PC-3 (cell line): ENCODE data around the gene LSM8. TPM values are rescaled to one million over a fixed set of nuclear protein-coding genes. Genes with fewer than 3 reads are reported as not detected.

Experiments used
- ATAC-seq: fragments of 200-7000 bp; cut with Tn5 transposase; 2 replicates; pipeline ENCODE4 v1.9.1; 2020; ENCODE audit warnings: mild to moderate bottlenecking, moderate library complexity
- BruUV-seq: library from RNA; stranded (reverse); fragments of 400-500 nt; replicated peaks from 2 replicates; lab custom pipeline; 2021; lab: Mats Ljungman, UMichigan
- CTCF ChIA-PET: fragments of 300-600 bp; sonication (Branson Sonifier 250); formaldehyde crosslinking; loops from one replicate; lab custom pipeline; 2022; ENCODE audit warnings: antibody characterized with exemption; lab: Charles Lee
- POLR2A ChIA-PET: fragments of 300-600 bp; sonication (Branson Sonifier 250); formaldehyde crosslinking; loops from one replicate; lab custom pipeline; 2022; ENCODE audit warnings: antibody characterized with exemption; ENCODE audit not compliant: unreplicated experiment; lab: Charles Lee
- DNase-seq: peaks from one replicate; pipeline ENCODE4 v3.0.0-alpha.2; 2015
- H2AFZ ChIP-seq: fragments of 300-600 bp; sonication (generic); 2 replicates; pipeline ENCODE4 v1.6.0; 2016; ENCODE audit warnings: antibody characterized with exemption, low read length
- H3F3A ChIP-seq: fragments of 300-600 bp; sonication (generic); one replicate; pipeline ENCODE4 v1.6.0; 2017; ENCODE audit warnings: antibody characterized with exemption, low read length, control low read depth, mild to moderate bottlenecking; ENCODE audit not compliant: unreplicated experiment
- H3K27ac ChIP-seq: fragments of 300-600 bp; sonication (generic); 2 replicates; pipeline ENCODE4 v1.5.1; 2016; ENCODE audit warnings: mild to moderate bottlenecking, low read length
- H3K27me3 ChIP-seq: fragments of 300-600 bp; sonication (generic); 2 replicates; pipeline ENCODE4 v1.6.1; 2016; ENCODE audit warnings: low read length, mixed read lengths
- H3K36me3 ChIP-seq: fragments of 300-600 bp; sonication (generic); 2 replicates; pipeline ENCODE4 v1.6.1; 2016; ENCODE audit warnings: low read depth, mixed run types, low read length, mixed read lengths
- H3K4me1 ChIP-seq: fragments of 300-600 bp; sonication (generic); 2 replicates; pipeline ENCODE4 v1.5.1; 2016; ENCODE audit warnings: low read length; ENCODE audit not compliant: insufficient read depth
- H3K4me2 ChIP-seq: fragments of 300-600 bp; sonication (generic); 2 replicates; pipeline ENCODE4 v1.6.0; 2016; ENCODE audit warnings: low read length
- H3K4me3 ChIP-seq: fragments of 300-600 bp; sonication (generic); 2 replicates; pipeline ENCODE4 v1.5.1; 2016; ENCODE audit warnings: mild to moderate bottlenecking, low read length, mixed read lengths
- H3K79me2 ChIP-seq: fragments of 300-600 bp; sonication (generic); 2 replicates; pipeline ENCODE4 v1.6.1; 2017; ENCODE audit warnings: low read length, mixed read lengths
- H3K9ac ChIP-seq: fragments of 300-600 bp; sonication (generic); 2 replicates; pipeline ENCODE4 v1.6.0; 2016; ENCODE audit warnings: mild to moderate bottlenecking, low read length
- H3K9me2 ChIP-seq: fragments of 300-600 bp; sonication (generic); replicated peaks from 2 replicates; pipeline ENCODE4 v1.6.1; 2016; ENCODE audit warnings: mixed run types, low read length, mixed read lengths
- H3K9me3 ChIP-seq: fragments of 300-600 bp; sonication (generic); 2 replicates; pipeline ENCODE4 v1.6.1; 2016; ENCODE audit warnings: low read length, mixed read lengths
- H4K20me1 ChIP-seq: fragments of 300-600 bp; sonication (generic); 2 replicates; pipeline ENCODE4 v1.6.1; 2016; ENCODE audit warnings: low read length, mixed read lengths
- EZH2 ChIP-seq: fragments of 300-600 bp; sonication (generic); IDR thresholded peaks from one replicate; pipeline ENCODE4 v1.6.1; 2017; ENCODE audit warnings: antibody characterized with exemption, mild to moderate bottlenecking, low read length; ENCODE audit not compliant: unreplicated experiment
- EZH2phosphoT487 ChIP-seq: fragments of 300-600 bp; sonication (generic); IDR thresholded peaks from 2 replicates; pipeline ENCODE4 v1.6.1; 2018; ENCODE audit warnings: mild to moderate bottlenecking, antibody characterized with exemption, low read length, borderline replicate concordance
- intact Hi-C: fragments of 100-400 bp; cut with micrococcal nuclease; formaldehyde crosslinking; loops from 2 replicates; pipeline ENCODE4 v1.9.0; 2023
- total RNA-seq: library from RNA; depleted of rRNA; stranded (reverse); fragments of >200 nt; gene quantifications from 2 replicates; pipeline ENCODE4 v1.2.3, GENCODE V29; 2014
- TF ChIP-seq, protein P1 (sequence below): fragments of 300-600 bp; sonication (generic); conservative IDR thresholded peaks from 2 replicates; pipeline ENCODE4 v1.5.1; 2017; ENCODE audit warnings: antibody characterized with exemption, low read depth, mild to moderate bottlenecking, low read length

LSM8 gene
- total RNA-seq, 1 experiment from 2014 or later, result 55.1 TPM

DNA sequence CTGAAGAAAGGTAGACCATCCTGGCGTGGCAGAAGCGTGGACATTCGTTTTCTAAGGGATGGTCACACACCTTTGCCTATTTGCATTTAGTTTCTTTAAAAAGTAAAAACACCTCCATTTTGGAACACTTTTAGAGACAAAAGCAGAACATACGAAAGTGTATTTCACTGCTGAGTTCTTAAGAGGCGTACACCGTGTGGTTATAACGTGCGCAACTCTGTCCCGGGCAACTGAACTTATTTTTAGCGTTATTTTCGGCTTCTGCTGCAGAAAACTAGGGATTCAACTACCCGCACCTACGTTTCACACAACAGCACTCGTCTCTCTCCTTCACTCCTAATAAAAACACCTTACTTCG lies 557 bp upstream of the LSM8 start:
- DNase-seq (no peak), ATAC-seq (peak; percentile 21)
- ChIA-PET CTCF (no interaction called here), POLR2A (no interaction called here)
- H4K20me1 ChIP-seq, result no peaks in the 10 kb centered on the region
- H3F3A ChIP-seq, result no peaks in the 10 kb centered on the region
- H3K9me2 ChIP-seq, result no peaks in the 10 kb centered on the region
- H3K79me2 ChIP-seq, result peaks cover 49% of the 10 kb centered on the region
- H3K9me3 ChIP-seq, result no peaks in the 10 kb centered on the region
- peak overlapping the region; percentile 61 for H3K27ac ChIP-seq
- intact Hi-C loops, result loop anchor here (5.0 kb wide), 1 partner anchor 231 kb away; no protein-coding TSS in a partner anchor
- TSS peak; percentile 97 for BruUV-seq
- H2AFZ ChIP-seq, result peak overlapping the region; percentile 92
- H3K27me3 ChIP-seq, result no peaks in the 10 kb centered on the region
- H3K4me3 ChIP-seq, result peak overlapping the region; percentile 100
- H3K36me3 ChIP-seq, result peaks cover 15% of the 10 kb centered on the region; the same call in 1 of the 2 replicates
- H3K4me1 ChIP-seq, result peaks cover 21% of the 10 kb centered on the region; the same call in 1 of the 2 replicates
- no peak for TF ChIP-seq EZH2
- TF ChIP-seq, protein P1, sequence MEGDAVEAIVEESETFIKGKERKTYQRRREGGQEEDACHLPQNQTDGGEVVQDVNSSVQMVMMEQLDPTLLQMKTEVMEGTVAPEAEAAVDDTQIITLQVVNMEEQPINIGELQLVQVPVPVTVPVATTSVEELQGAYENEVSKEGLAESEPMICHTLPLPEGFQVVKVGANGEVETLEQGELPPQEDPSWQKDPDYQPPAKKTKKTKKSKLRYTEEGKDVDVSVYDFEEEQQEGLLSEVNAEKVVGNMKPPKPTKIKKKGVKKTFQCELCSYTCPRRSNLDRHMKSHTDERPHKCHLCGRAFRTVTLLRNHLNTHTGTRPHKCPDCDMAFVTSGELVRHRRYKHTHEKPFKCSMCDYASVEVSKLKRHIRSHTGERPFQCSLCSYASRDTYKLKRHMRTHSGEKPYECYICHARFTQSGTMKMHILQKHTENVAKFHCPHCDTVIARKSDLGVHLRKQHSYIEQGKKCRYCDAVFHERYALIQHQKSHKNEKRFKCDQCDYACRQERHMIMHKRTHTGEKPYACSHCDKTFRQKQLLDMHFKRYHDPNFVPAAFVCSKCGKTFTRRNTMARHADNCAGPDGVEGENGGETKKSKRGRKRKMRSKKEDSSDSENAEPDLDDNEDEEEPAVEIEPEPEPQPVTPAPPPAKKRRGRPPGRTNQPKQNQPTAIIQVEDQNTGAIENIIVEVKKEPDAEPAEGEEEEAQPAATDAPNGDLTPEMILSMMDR, result no peak
- no peak for TF ChIP-seq EZH2phosphoT487
- peak overlapping the region; percentile 97 for H3K4me2 ChIP-seq
- peak overlapping the region; percentile 99 for H3K9ac ChIP-seq

DNA sequence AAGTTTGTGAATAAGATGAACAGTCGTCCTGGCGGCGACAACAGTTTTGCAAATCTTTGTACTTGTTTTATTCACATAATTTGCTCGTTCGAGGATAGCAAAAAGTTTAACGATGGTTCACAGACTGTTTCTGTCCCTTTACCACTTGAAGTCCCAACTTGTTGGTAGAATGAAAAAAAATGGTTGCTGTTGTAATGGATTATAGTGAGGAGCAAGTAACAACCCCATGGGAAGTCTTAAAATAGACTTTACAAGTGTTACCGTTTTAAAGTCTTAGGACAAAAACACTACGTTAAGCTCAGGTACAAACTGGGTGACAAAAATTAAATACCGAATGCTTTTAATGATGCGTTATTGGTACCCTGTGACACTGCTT lies 589 bp downstream of the LSM8 start:
- ATAC-seq, result no peak
- H3K36me3 ChIP-seq, result peaks cover 19% of the 10 kb centered on the region; the same call in 1 of the 2 replicates
- POLR2A ChIA-PET, result interaction anchor here (0.5 to 0.6 kb wide), 2 partner anchors 105 to 338 kb away, joined by 3 to 4 read pairs; no protein-coding TSS in a partner anchor
- intact Hi-C loops, result loop anchor here (2.0 to 5.0 kb wide), 2 partner anchors 232 to 312 kb away; partner anchors contain the start of gene CTTNBP2
- DNase-seq, result no peak
- H3K27me3 ChIP-seq, result no peaks in the 10 kb centered on the region
- BruUV-seq, result TSS peak; percentile 67
- H3K9me2 ChIP-seq, result no peaks in the 10 kb centered on the region
- H3K4me3 ChIP-seq, result peak overlapping the region; percentile 100
- peaks cover 21% of the 10 kb centered on the region; the same call in 1 of the 2 replicates for H3K4me1 ChIP-seq
- H3K27ac ChIP-seq, result peak overlapping the region; percentile 57
- H4K20me1 ChIP-seq, result no peaks in the 10 kb centered on the region
- TF ChIP-seq, protein P1, result no peak
- TF ChIP-seq EZH2phosphoT487 (no peak), EZH2 (no peak)
- CTCF ChIA-PET, result no interaction called here
- no peaks in the 10 kb centered on the region for H3F3A ChIP-seq
- H3K79me2 ChIP-seq, result peaks cover 49% of the 10 kb centered on the region
- H3K9me3 ChIP-seq, result no peaks in the 10 kb centered on the region
- H2AFZ ChIP-seq, result peak overlapping the region; percentile 93
- peak overlapping the region; percentile 99 for H3K9ac ChIP-seq
- peak overlapping the region; percentile 97 for H3K4me2 ChIP-seq

DNA sequence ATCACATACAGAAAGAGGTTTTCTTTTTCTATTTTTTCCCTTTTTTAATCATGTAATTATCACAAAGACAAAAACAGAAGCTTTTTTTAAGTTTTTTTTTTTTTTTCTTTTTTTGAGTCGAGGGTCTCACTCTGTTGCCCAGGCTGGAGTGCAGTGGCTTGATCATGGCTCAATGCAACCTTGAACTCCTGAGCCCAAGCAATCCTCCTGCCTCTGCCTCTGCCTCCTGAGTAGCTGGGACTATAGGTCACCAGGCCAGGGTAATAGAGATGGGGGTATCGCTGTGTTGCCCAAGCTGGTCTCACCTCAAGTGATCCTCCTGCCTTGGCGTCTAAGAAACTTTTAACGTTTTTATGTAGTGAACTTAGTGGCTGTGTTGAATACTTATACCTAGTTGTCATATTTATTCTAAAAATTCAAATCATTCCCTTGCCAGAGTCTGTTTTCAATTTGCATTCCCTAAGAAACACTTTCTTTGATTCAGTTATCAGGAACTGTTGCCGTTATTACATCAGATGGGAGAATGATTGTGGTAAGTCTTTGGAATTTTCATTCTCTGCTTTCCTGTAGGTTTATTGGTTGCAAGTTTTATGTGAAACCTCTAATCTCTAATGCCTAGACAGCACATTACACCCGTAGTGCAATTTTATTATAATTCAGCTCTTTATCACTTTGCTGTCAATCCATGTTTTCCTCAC lies 1.3 kb downstream of the LSM8 start:
- TF ChIP-seq EZH2phosphoT487, result no peak
- TF ChIP-seq EZH2, result no peak
- Histone ChIP-seq H3F3A (no peaks in the 10 kb centered on the region), H3K4me3 (peak overlapping the region; percentile 100), H3K9me3 (no peaks in the 10 kb centered on the region), H3K79me2 (peaks cover 49% of the 10 kb centered on the region), H3K27me3 (no peaks in the 10 kb centered on the region), H4K20me1 (no peaks in the 10 kb centered on the region), H3K4me1 (peaks cover 21% of the 10 kb centered on the region; the same call in 1 of the 2 replicates), H3K27ac (no peak overlapping the region), H3K9ac (peak overlapping the region; percentile 99), H3K4me2 (peak overlapping the region; percentile 97), H3K9me2 (no peaks in the 10 kb centered on the region), H2AFZ (no peak overlapping the region), H3K36me3 (peaks cover 19% of the 10 kb centered on the region; the same call in 1 of the 2 replicates)
- ChIA-PET CTCF (no interaction called here), POLR2A (interaction anchor here (0.6 kb wide), 1 partner anchor 574 kb away, joined by 3 read pairs; no protein-coding TSS in a partner anchor)
- intact Hi-C loops, result loop anchor here (2.0 kb wide), 1 partner anchor 313 kb away; the partner anchor contains the start of gene CTTNBP2
- DNase-seq (no peak), ATAC-seq (no peak)
- BruUV-seq, result no TSS peak
